ENCODE results near the gene NID1.

Gene NID1

DNA sequence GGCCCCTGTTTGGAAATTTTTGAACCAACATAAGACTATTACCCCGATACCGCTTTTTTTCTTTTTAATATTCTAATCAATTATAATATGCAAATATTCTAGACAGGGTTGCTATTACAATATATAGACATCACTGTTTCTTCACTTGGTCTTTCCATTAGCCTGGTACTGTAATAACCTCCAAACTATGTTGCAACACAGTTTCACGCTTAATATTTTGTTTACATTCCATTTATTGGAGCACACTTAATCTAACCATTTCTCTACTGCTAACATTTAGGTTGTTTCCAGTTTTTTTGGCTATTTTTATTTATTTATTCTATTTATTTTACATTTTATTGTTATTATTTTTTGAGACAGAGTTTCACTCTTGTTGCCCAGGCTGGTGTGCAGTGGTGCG, 17.6 kb upstream of the NID1 start:
- ATAC-seq (ENCODE audit: insufficient read depth, low read depth) (no peak), DNase-seq (no peak)
- H3K4me3 ChIP-seq (ENCODE audit: low read depth in 1 of 2, low read length in 2 of 2), result no peak overlapping the region
- no peaks in the 10 kb centered on the region for H3K9me3 ChIP-seq (ENCODE audit: insufficient read depth, low read length, severe bottlenecking)
- TF ChIP-seq EZH2 (IDR thresholded peaks at IDR 0.05; ENCODE audit: borderline replicate concordance, low read depth, low read length, severe bottlenecking), result no peak
- TF ChIP-seq, protein P1, sequence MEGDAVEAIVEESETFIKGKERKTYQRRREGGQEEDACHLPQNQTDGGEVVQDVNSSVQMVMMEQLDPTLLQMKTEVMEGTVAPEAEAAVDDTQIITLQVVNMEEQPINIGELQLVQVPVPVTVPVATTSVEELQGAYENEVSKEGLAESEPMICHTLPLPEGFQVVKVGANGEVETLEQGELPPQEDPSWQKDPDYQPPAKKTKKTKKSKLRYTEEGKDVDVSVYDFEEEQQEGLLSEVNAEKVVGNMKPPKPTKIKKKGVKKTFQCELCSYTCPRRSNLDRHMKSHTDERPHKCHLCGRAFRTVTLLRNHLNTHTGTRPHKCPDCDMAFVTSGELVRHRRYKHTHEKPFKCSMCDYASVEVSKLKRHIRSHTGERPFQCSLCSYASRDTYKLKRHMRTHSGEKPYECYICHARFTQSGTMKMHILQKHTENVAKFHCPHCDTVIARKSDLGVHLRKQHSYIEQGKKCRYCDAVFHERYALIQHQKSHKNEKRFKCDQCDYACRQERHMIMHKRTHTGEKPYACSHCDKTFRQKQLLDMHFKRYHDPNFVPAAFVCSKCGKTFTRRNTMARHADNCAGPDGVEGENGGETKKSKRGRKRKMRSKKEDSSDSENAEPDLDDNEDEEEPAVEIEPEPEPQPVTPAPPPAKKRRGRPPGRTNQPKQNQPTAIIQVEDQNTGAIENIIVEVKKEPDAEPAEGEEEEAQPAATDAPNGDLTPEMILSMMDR (IDR thresholded peaks at IDR 0.05; ENCODE audit: borderline replicate concordance, extremely low read depth, low read length, poor library complexity, severe bottlenecking), result no peak
- no peaks in the 10 kb centered on the region for H3K79me2 ChIP-seq (ENCODE audit: insufficient read depth, low read length)
- H4K20me1 ChIP-seq (ENCODE audit: insufficient read depth, low read length), result no peaks in the 10 kb centered on the region
- H3K4me1 ChIP-seq (ENCODE audit: insufficient read depth, low read length), result no peaks in the 10 kb centered on the region
- H3K27ac ChIP-seq (ENCODE audit: low read length), result no peak overlapping the region
- no peaks in the 10 kb centered on the region for H3K36me3 ChIP-seq (ENCODE audit: insufficient read depth, low read length)
- H3K27me3 ChIP-seq (ENCODE audit: insufficient read depth, low read length, poor library complexity), result no peaks in the 10 kb centered on the region
- H2AFZ ChIP-seq (ENCODE audit: low read depth, low read length), result no peak overlapping the region
- H3K9ac ChIP-seq (ENCODE audit: low read depth, low read length), result no peak overlapping the region
- H3K4me2 ChIP-seq (ENCODE audit: insufficient read depth, low read length), result no peak overlapping the region

- no peak for ATAC-seq (ENCODE audit: insufficient read depth, low read depth)
- Histone ChIP-seq H3K9me3 (ENCODE audit: insufficient read depth, low read length, severe bottlenecking) (no peaks in the 10 kb centered on the region), H3K79me2 (ENCODE audit: insufficient read depth, low read length) (no peaks in the 10 kb centered on the region), H2AFZ (ENCODE audit: low read depth, low read length) (no peak overlapping the region), H3K36me3 (ENCODE audit: insufficient read depth, low read length) (no peaks in the 10 kb centered on the region), H3K27me3 (ENCODE audit: insufficient read depth, low read length, poor library complexity) (no peaks in the 10 kb centered on the region), H3K4me1 (ENCODE audit: insufficient read depth, low read length) (no peaks in the 10 kb centered on the region), H4K20me1 (ENCODE audit: insufficient read depth, low read length) (no peaks in the 10 kb centered on the region), H3K4me2 (ENCODE audit: insufficient read depth, low read length) (no peak overlapping the region), H3K4me3 (ENCODE audit: low read depth in 1 of 2, low read length in 2 of 2) (no peak overlapping the region), H3K9ac (ENCODE audit: low read depth, low read length) (no peak overlapping the region), H3K27ac (ENCODE audit: low read length) (no peak overlapping the region)
- TF ChIP-seq, protein P1 (IDR thresholded peaks at IDR 0.05; ENCODE audit: borderline replicate concordance, extremely low read depth, low read length, poor library complexity, severe bottlenecking), result no peak
- TF ChIP-seq EZH2 (IDR thresholded peaks at IDR 0.05; ENCODE audit: borderline replicate concordance, low read depth, low read length, severe bottlenecking), result no peak
- no peak for DNase-seq
These were observed 16.8 kb upstream of the NID1 start for GRCh38 chr1:236081546-236082227.

GRCh38 chr1:236079703-236080102, 14.8 kb upstream of the NID1 start:
- Histone ChIP-seq H4K20me1 (ENCODE audit: insufficient read depth, low read length) (no peaks in the 10 kb centered on the region), H3K4me2 (ENCODE audit: insufficient read depth, low read length) (no peak overlapping the region), H3K9ac (ENCODE audit: low read depth, low read length) (no peak overlapping the region), H3K79me2 (ENCODE audit: insufficient read depth, low read length) (no peaks in the 10 kb centered on the region), H3K27me3 (ENCODE audit: insufficient read depth, low read length, poor library complexity) (no peaks in the 10 kb centered on the region), H3K4me1 (ENCODE audit: insufficient read depth, low read length) (no peaks in the 10 kb centered on the region), H3K9me3 (ENCODE audit: insufficient read depth, low read length, severe bottlenecking) (no peaks in the 10 kb centered on the region), H3K4me3 (ENCODE audit: low read depth in 1 of 2, low read length in 2 of 2) (no peak overlapping the region), H3K27ac (ENCODE audit: low read length) (no peak overlapping the region), H3K36me3 (ENCODE audit: insufficient read depth, low read length) (no peaks in the 10 kb centered on the region), H2AFZ (ENCODE audit: low read depth, low read length) (no peak overlapping the region)
- TF ChIP-seq, protein P1 (IDR thresholded peaks at IDR 0.05; ENCODE audit: borderline replicate concordance, extremely low read depth, low read length, poor library complexity, severe bottlenecking), result no peak
- no peak for TF ChIP-seq EZH2 (IDR thresholded peaks at IDR 0.05; ENCODE audit: borderline replicate concordance, low read depth, low read length, severe bottlenecking)
- DNase-seq (no peak), ATAC-seq (ENCODE audit: insufficient read depth, low read depth) (no peak)
